Upper lobe of right lung (tissue), 1 donor: ENCODE measurements around the gene ENTHD1. TPM values are rescaled to one million over a fixed set of nuclear protein-coding genes. Genes with fewer than 3 reads are reported as not detected.

Experiments used
- ATAC-seq: fragments of 200-7000 bp; cut with Tn5 transposase; one replicate; pipeline ENCODE4 v1.9.1; 2020; ENCODE audit warnings: mild to moderate bottlenecking, moderate library complexity
- DNase-seq: peaks from one replicate; pipeline ENCODE4 v3.0.0-alpha.2; 2020
- H3K27ac ChIP-seq: fragments of 200-600 bp; one replicate; pipeline ENCODE4 v1.8.0; 2022
- H3K27me3 ChIP-seq: fragments of 200-600 bp; one replicate; pipeline ENCODE4 v1.8.0; 2022; ENCODE audit warnings: mild to moderate bottlenecking
- H3K36me3 ChIP-seq: fragments of 200-600 bp; one replicate; pipeline ENCODE4 v1.8.0; 2022
- H3K4me1 ChIP-seq: fragments of 200-600 bp; one replicate; pipeline ENCODE4 v1.8.0; 2022
- H3K4me3 ChIP-seq: fragments of 200-600 bp; one replicate; pipeline ENCODE4 v1.8.0; 2022; ENCODE audit warnings: mild to moderate bottlenecking
- H3K9me3 ChIP-seq: fragments of 200-600 bp; one replicate; pipeline ENCODE4 v1.8.0; 2022
- intact Hi-C: fragments of 100-400 bp; cut with DNase I; formaldehyde crosslinking; loops from one replicate; pipeline ENCODE4 v1.11.0; 2022
- total RNA-seq: library from RNA; stranded (reverse); fragmentation: NEBNext Ultra II Directional; extraction: Animal tissue kit (Norgen Biotek cat#: 25700); gene quantifications from one replicate; pipeline ENCODE4 v1.2.1, GENCODE V29; 2021
- TF ChIP-seq, protein P1 (sequence below): fragments of 200-600 bp; IDR thresholded peaks from one replicate; pipeline ENCODE4 v1.8.0; 2022; ENCODE audit warnings: antibody characterized with exemption
- donor health status: DM: no; HTN: yes; CAD: no; lungs with severe emphysema.

The ENTHD1 gene
- total RNA-seq, 1 donor from 2014 or later: not detected

DNA sequence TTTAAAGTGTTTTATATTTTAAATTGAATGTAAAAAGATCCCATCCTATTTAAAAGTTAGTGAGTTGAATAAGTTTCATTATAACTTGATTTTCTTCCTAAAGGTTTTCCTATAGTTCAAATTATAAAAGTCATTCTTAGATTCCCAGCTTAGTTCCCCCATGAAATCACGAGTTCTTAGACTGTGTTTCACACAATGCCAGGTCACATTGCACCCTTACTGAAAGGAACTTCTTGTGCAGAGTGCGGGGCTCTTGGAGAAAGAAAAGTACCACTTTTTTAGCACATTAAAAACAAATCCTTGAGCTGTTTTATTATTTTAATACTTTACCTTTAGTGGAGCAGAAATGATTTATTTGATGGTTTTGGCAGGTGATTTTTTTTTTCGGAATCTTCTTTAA, 22.9 kb upstream of the ENTHD1 start:
- TF ChIP-seq, protein P1, sequence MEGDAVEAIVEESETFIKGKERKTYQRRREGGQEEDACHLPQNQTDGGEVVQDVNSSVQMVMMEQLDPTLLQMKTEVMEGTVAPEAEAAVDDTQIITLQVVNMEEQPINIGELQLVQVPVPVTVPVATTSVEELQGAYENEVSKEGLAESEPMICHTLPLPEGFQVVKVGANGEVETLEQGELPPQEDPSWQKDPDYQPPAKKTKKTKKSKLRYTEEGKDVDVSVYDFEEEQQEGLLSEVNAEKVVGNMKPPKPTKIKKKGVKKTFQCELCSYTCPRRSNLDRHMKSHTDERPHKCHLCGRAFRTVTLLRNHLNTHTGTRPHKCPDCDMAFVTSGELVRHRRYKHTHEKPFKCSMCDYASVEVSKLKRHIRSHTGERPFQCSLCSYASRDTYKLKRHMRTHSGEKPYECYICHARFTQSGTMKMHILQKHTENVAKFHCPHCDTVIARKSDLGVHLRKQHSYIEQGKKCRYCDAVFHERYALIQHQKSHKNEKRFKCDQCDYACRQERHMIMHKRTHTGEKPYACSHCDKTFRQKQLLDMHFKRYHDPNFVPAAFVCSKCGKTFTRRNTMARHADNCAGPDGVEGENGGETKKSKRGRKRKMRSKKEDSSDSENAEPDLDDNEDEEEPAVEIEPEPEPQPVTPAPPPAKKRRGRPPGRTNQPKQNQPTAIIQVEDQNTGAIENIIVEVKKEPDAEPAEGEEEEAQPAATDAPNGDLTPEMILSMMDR: no peak
- no peak for DNase-seq
- ATAC-seq: no peak
- Histone ChIP-seq H3K4me1 (peaks cover 18% of the 10 kb centered on the region), H3K9me3 (no peaks in the 10 kb centered on the region), H3K4me3 (no peak overlapping the region), H3K27ac (no peak overlapping the region), H3K36me3 (no peaks in the 10 kb centered on the region), H3K27me3 (peaks cover 36% of the 10 kb centered on the region)
- intact Hi-C loops: no loop called here

DNA sequence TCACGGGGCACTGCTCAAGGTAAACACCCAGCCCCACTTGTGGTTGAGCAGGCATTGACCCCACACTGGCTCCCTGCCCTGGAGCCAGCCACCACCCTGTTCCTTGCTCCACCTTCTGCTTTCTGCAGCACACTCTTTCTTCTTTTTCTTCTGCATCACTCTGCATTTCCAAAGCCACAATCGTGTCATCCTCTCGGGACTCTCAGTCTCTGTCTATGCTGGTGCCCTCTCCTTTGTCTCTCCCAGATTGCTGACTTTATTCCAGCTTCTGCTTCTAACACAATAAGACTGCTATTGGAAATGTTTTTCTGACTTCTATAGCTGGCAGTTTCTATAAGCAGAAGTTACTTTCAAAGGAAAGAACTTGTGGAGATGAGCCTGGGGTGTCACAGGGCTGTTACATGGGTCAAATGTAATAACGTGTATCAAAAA, 21.8 kb upstream of the ENTHD1 start:
- Histone ChIP-seq H3K36me3 (no peaks in the 10 kb centered on the region), H3K27me3 (peaks cover 43% of the 10 kb centered on the region), H3K4me3 (no peak overlapping the region), H3K27ac (no peak overlapping the region), H3K4me1 (peaks cover 13% of the 10 kb centered on the region), H3K9me3 (no peaks in the 10 kb centered on the region)
- ATAC-seq (no peak), DNase-seq (no peak)
- intact Hi-C loops: no loop called here
- TF ChIP-seq, protein P1: no peak

DNA sequence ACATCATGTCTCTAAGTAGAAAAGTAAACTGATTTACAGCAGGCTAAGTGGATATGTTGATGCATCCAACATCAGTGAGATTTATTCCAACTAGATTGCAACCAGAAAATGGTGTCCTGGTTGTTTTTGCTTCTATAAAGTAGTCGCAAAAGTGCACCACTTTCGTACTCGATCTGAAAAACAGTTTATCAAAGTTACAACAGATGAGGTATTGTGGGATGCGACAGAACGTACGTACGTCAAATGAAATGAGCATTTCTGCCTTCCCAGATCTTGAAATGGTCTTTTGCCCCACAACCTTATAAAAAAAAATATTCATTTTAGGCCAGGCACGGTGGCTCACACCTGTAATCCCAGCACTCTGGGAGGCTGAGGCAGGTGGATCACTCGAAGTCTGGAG, 21.0 kb upstream of the ENTHD1 start:
- TF ChIP-seq, protein P1: no peak
- Histone ChIP-seq H3K4me3 (no peak overlapping the region), H3K27me3 (peaks cover 43% of the 10 kb centered on the region), H3K4me1 (peaks cover 13% of the 10 kb centered on the region), H3K36me3 (no peaks in the 10 kb centered on the region), H3K27ac (no peak overlapping the region), H3K9me3 (no peaks in the 10 kb centered on the region)
- ATAC-seq (no peak), DNase-seq (no peak)
- intact Hi-C loops: no loop called here

DNA sequence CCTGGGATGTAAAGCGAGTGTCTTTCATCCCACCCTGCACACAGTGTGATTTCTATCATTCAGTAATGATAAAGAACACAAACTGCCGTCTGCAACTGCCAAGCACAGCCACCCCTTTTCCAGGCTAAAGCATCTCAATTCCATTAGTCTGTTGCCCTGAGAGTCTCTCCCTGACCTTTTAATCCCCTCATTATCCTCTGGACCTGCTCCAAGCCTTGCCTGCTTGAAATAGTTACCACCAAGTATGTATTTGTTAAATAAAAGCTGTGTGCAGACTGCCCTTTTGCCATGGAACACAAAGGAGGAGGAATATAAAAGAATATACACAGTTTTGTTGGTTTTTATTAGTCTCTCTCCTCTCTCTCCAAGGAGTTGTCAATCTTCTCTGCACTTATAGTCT, 20.3 kb upstream of the ENTHD1 start:
- no peak overlapping the region for H3K4me3 ChIP-seq

DNA sequence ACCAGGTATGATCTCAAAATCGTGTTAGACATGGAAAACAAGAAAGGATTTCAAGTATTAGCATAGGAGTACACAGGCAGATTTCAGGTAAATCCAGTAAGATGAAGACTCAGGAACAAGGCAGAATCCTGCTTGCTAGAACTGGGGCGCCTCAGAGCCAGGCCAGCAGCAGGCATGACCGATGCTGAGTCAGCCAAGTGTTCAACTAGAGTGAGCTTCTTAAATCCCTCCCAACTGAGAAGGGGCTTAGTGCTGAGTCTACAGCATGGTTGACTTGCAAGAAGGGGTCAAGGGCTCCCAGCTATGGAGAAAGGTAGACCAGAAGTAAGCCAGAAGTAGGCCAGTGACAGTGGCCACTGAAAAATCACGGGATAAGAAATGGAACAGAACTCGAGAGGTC, 19.8 kb upstream of the ENTHD1 start:
- Histone ChIP-seq H3K4me3 (no peak overlapping the region), H3K4me1 (peaks cover 13% of the 10 kb centered on the region), H3K27ac (no peak overlapping the region), H3K36me3 (no peaks in the 10 kb centered on the region), H3K9me3 (no peaks in the 10 kb centered on the region), H3K27me3 (peaks cover 39% of the 10 kb centered on the region)
- intact Hi-C loops: no loop called here
- ATAC-seq (no peak), DNase-seq (no peak)
- TF ChIP-seq, protein P1: no peak

More for the DNA sequence above, 20.3 kb upstream of the ENTHD1 start:
- Histone ChIP-seq H3K4me1 (peaks cover 13% of the 10 kb centered on the region), H3K27ac (no peak overlapping the region), H3K9me3 (no peaks in the 10 kb centered on the region), H3K36me3 (no peaks in the 10 kb centered on the region), H3K27me3 (peaks cover 40% of the 10 kb centered on the region)
- intact Hi-C loops: no loop called here
- TF ChIP-seq, protein P1: no peak
- ATAC-seq (no peak), DNase-seq (no peak)
